Transverse colon (tissue), 4 donors: ENCODE measurements around the gene ASB11.

Source experiments
- CTCF ChIP-seq, 5 experiments: fragments of 200-600 bp in 3 of 5; fragments of 450-650 bp in 2 of 5; sonication (generic) in 3 of 5; IDR thresholded peaks; 1 replicate in 2 of 5; 2 replicates in 3 of 5; pipeline ENCODE4 v1.5.1; 2016 to 2017; ENCODE audit warnings: antibody characterized with exemption in 5 of 5, inconsistent platforms in 3 of 5, mild to moderate bottlenecking in 2 of 5, moderate library complexity in 1 of 5
- EP300 ChIP-seq: sonication (generic); formaldehyde crosslinking; IDR thresholded peaks from one replicate; pipeline ENCODE4 v1.6.1; 2017; ENCODE audit warnings: antibody characterized with exemption, low read depth
- POLR2A ChIP-seq: fragments of 450-650 bp; IDR thresholded peaks from one replicate; pipeline ENCODE4 v1.6.1; 2016; ENCODE audit warnings: antibody characterized with exemption, mild to moderate bottlenecking, moderate library complexity
- POLR2AphosphoS5 ChIP-seq, 3 donors: sonication (generic); formaldehyde crosslinking; IDR thresholded peaks; one replicate each; pipeline ENCODE4 v1.6.1; 2016; ENCODE audit warnings: antibody characterized with exemption in 3 of 3

GRCh38 chrX:15299941-15300851, 15.2 kb downstream of the ASB11 start:
- no peak for TF ChIP-seq EP300
- TF ChIP-seq CTCF (IDR thresholded peaks at IDR 0.05), result peak; percentile 29 to 47 (median 32)
- TF ChIP-seq POLR2A, result no peak
- no peak for TF ChIP-seq POLR2AphosphoS5 (IDR thresholded peaks at IDR 0.05)
